Measurements from ENCODE around the gene TP53TG5.
A peak's percentile ranks its signal among the peaks of the same experiment; 100 is the strongest.

The TP53TG5 gene

GRCh38 chr20:45410887-45411286, 32.8 kb upstream of the TP53TG5 start:
- TF ChIP-seq JUND (IDR thresholded peaks at IDR 0.05; ENCODE audit: low read depth), result no peak
- in situ Hi-C loops (cut with HindIII; ENCODE audit: low pct_unique_long_range_greater_than_20kb, low sequenced_read_pairs), result no loop called here
- peak in 1 of 2 experiments; percentile 41 for DNase-seq (ENCODE audit: low read depth in 1 of 2, low spot score in 1 of 2)

GRCh38 chr20:45409521-45410272, 31.6 kb upstream of the TP53TG5 start:
- no peak for DNase-seq (ENCODE audit: low read depth in 1 of 2, low spot score in 1 of 2)
- TF ChIP-seq JUND (IDR thresholded peaks at IDR 0.05; ENCODE audit: low read depth), result no peak
- in situ Hi-C loops (cut with HindIII; ENCODE audit: low pct_unique_long_range_greater_than_20kb, low sequenced_read_pairs), result no loop called here

GRCh38 chr20:45408646-45409213, 30.6 kb upstream of the TP53TG5 start:
- no peak for DNase-seq (ENCODE audit: low read depth in 1 of 2, low spot score in 1 of 2)
- in situ Hi-C loops (cut with HindIII; ENCODE audit: low pct_unique_long_range_greater_than_20kb, low sequenced_read_pairs), result no loop called here
- no peak for TF ChIP-seq JUND (IDR thresholded peaks at IDR 0.05; ENCODE audit: low read depth)

GRCh38 chr20:45407783-45408645, 29.9 kb upstream of the TP53TG5 start, which contains the start of gene DBNDD2:
Gene DBNDD2 (plus strand): TSS chr20:45408289. CDS start chr20:45408468, 179 bp downstream.
- no peak for TF ChIP-seq JUND (IDR thresholded peaks at IDR 0.05; ENCODE audit: low read depth)
- no peak for DNase-seq (ENCODE audit: low read depth in 1 of 2, low spot score in 1 of 2)
- in situ Hi-C loops (cut with HindIII; ENCODE audit: low pct_unique_long_range_greater_than_20kb, low sequenced_read_pairs), result no loop called here

GRCh38 chr20:45407067-45407745, 29.1 kb upstream of the TP53TG5 start:
- in situ Hi-C loops (cut with HindIII; ENCODE audit: low pct_unique_long_range_greater_than_20kb, low sequenced_read_pairs), result no loop called here
- peak; percentile 36 to 48 for DNase-seq (ENCODE audit: low read depth in 1 of 2, low spot score in 1 of 2)
- TF ChIP-seq JUND (IDR thresholded peaks at IDR 0.05; ENCODE audit: low read depth), result no peak

GRCh38 chr20:45406260-45407066, 28.3 kb upstream of the TP53TG5 start:
- TF ChIP-seq JUND (IDR thresholded peaks at IDR 0.05; ENCODE audit: low read depth), result no peak
- DNase-seq (ENCODE audit: low read depth in 1 of 2, low spot score in 1 of 2), result peak; percentile 70 to 71
- in situ Hi-C loops (cut with HindIII; ENCODE audit: low pct_unique_long_range_greater_than_20kb, low sequenced_read_pairs), result no loop called here

- DNase-seq (ENCODE audit: low read depth in 1 of 2, low spot score in 1 of 2), result peak; percentile 33 to 44
- in situ Hi-C loops (cut with HindIII; ENCODE audit: low pct_unique_long_range_greater_than_20kb, low sequenced_read_pairs), result no loop called here
- TF ChIP-seq JUND (IDR thresholded peaks at IDR 0.05; ENCODE audit: low read depth), result no peak
These were observed 27.6 kb upstream of the TP53TG5 start for GRCh38 chr20:45405571-45406259.

- in situ Hi-C loops (cut with HindIII; ENCODE audit: low pct_unique_long_range_greater_than_20kb, low sequenced_read_pairs), result no loop called here
- DNase-seq (ENCODE audit: low read depth in 1 of 2, low spot score in 1 of 2), result no peak
- no peak for TF ChIP-seq JUND (IDR thresholded peaks at IDR 0.05; ENCODE audit: low read depth)
These were observed 26.3 kb upstream of the TP53TG5 start for GRCh38 chr20:45404438-45404837.

GRCh38 chr20:45402946-45403345, 24.8 kb upstream of the TP53TG5 start:
- no peak for DNase-seq (ENCODE audit: low read depth in 1 of 2, low spot score in 1 of 2)
- in situ Hi-C loops (cut with HindIII; ENCODE audit: low pct_unique_long_range_greater_than_20kb, low sequenced_read_pairs), result no loop called here
- TF ChIP-seq JUND (IDR thresholded peaks at IDR 0.05; ENCODE audit: low read depth), result no peak

- in situ Hi-C loops (cut with HindIII; ENCODE audit: low pct_unique_long_range_greater_than_20kb, low sequenced_read_pairs), result no loop called here
- no peak for TF ChIP-seq JUND (IDR thresholded peaks at IDR 0.05; ENCODE audit: low read depth)
- no peak for DNase-seq (ENCODE audit: low read depth in 1 of 2, low spot score in 1 of 2)
These were observed 22.4 kb upstream of the TP53TG5 start for GRCh38 chr20:45400346-45401031.

- no peak for TF ChIP-seq JUND (IDR thresholded peaks at IDR 0.05; ENCODE audit: low read depth)
- DNase-seq (ENCODE audit: low read depth in 1 of 2, low spot score in 1 of 2), result no peak
- in situ Hi-C loops (cut with HindIII; ENCODE audit: low pct_unique_long_range_greater_than_20kb, low sequenced_read_pairs), result no loop called here
These were observed 20.9 kb upstream of the TP53TG5 start for GRCh38 chr20:45399018-45399417.

All from T47D (cell line).